Liver (tissue), 9 donors: ENCODE results near the gene EPHB2. TPM values are rescaled to one million over a fixed set of nuclear protein-coding genes. Genes with fewer than 3 reads are reported as not detected.

Experiments used
- DNase-seq: peaks from one replicate; pipeline ENCODE4 v3.0.0-alpha.2; 2017; ENCODE audit warnings: low spot score
- H3K27ac ChIP-seq, 2 donors: one replicate each; pipeline ENCODE4 v1.7.0; 2013; ENCODE audit warnings: inconsistent platforms in 2 of 2, low read length in 2 of 2, control low read depth in 1 of 2, low read depth in 1 of 2, mild to moderate bottlenecking in 1 of 2
- H3K27me3 ChIP-seq, 4 donors: one replicate each; pipeline versions ENCODE4 v1.6.1 to v1.7.0; 2013; ENCODE audit warnings: low read length in 3 of 4, inconsistent platforms in 1 of 4, mild to moderate bottlenecking in 1 of 4, moderate library complexity in 1 of 4; ENCODE audit not compliant: control insufficient read depth in 4 of 4, insufficient read depth in 4 of 4
- H3K36me3 ChIP-seq, 4 donors: one replicate each; pipeline versions ENCODE4 v1.6.1 to v1.7.0; 2013; ENCODE audit warnings: low read length in 3 of 4, mild to moderate bottlenecking in 3 of 4, low read depth in 1 of 4, moderate library complexity in 1 of 4; ENCODE audit not compliant: control insufficient read depth in 4 of 4, insufficient read depth in 3 of 4
- H3K4me1 ChIP-seq, 4 donors: one replicate each; pipeline versions ENCODE4 v1.6.1 to v1.7.0; 2013; ENCODE audit warnings: low read length in 3 of 4, mild to moderate bottlenecking in 3 of 4, moderate library complexity in 1 of 4; ENCODE audit not compliant: control insufficient read depth in 4 of 4, insufficient read depth in 4 of 4
- H3K4me3 ChIP-seq, 3 donors: one replicate each; pipeline versions ENCODE4 v1.6.1 to v1.7.0; 2013; ENCODE audit warnings: low read length in 3 of 3, control low read depth in 1 of 3, low read depth in 1 of 3, mild to moderate bottlenecking in 1 of 3
- H3K9ac ChIP-seq, 2 donors: one replicate each; pipeline ENCODE4 v1.7.0; 2013; ENCODE audit warnings: low read length in 2 of 2, mild to moderate bottlenecking in 2 of 2, moderate library complexity in 2 of 2, control low read depth in 1 of 2, low read depth in 1 of 2
- H3K9me3 ChIP-seq, 4 donors: one replicate each; pipeline versions ENCODE4 v1.6.1 to v1.7.0; 2013; ENCODE audit warnings: low read length in 3 of 4; ENCODE audit not compliant: control insufficient read depth in 4 of 4
- ATF3 ChIP-seq: IDR thresholded peaks from 2 replicates; pipeline ENCODE4 v1.6.1; 2016; ENCODE audit warnings: antibody characterized with exemption
- CTCF ChIP-seq: fragments of 150-350 bp; IDR thresholded peaks from 2 replicates; pipeline ENCODE4 v1.5.1; 2017; ENCODE audit warnings: improper control_type of control experiment, low read depth, low read length; ENCODE audit not compliant: missing input control
- FOXA1 ChIP-seq: IDR thresholded peaks from 2 replicates; pipeline ENCODE4 v1.6.1; 2016; ENCODE audit warnings: antibody characterized with exemption
- FOXA2 ChIP-seq: IDR thresholded peaks from 2 replicates; pipeline ENCODE4 v1.6.1; 2016; ENCODE audit warnings: antibody characterized with exemption
- GABPA ChIP-seq, 2 donors: IDR thresholded peaks in 1 of 2; conservative IDR thresholded peaks in 1 of 2; 2 replicates each; pipeline ENCODE4 v1.6.1; 2016; ENCODE audit warnings: antibody characterized with exemption in 2 of 2, mild to moderate bottlenecking in 1 of 2, moderate library complexity in 1 of 2
- HNF4A ChIP-seq, 2 donors: conservative IDR thresholded peaks; 2 replicates each; pipeline ENCODE4 v1.6.1; 2016; ENCODE audit warnings: antibody characterized with exemption in 2 of 2, mild to moderate bottlenecking in 2 of 2
- HNF4G ChIP-seq: IDR thresholded peaks from 2 replicates; pipeline ENCODE4 v1.6.1; 2016; ENCODE audit warnings: antibody characterized with exemption
- JUND ChIP-seq, 2 donors: IDR thresholded peaks; 2 replicates each; pipeline ENCODE4 v1.6.1; 2016; ENCODE audit warnings: antibody characterized with exemption in 2 of 2
- MAX ChIP-seq: IDR thresholded peaks from 2 replicates; pipeline ENCODE4 v1.6.1; 2016; ENCODE audit warnings: antibody characterized with exemption
- NR2F2 ChIP-seq: IDR thresholded peaks from 2 replicates; pipeline ENCODE4 v1.6.1; 2016; ENCODE audit warnings: antibody characterized with exemption
- REST ChIP-seq: IDR thresholded peaks from 2 replicates; pipeline ENCODE4 v1.6.1; 2016; ENCODE audit warnings: antibody characterized with exemption, mild to moderate bottlenecking
- RXRA ChIP-seq, 2 donors: IDR thresholded peaks; 2 replicates each; pipeline ENCODE4 v1.6.1; 2017 to 2018; ENCODE audit warnings: antibody characterized with exemption in 2 of 2, mild to moderate bottlenecking in 1 of 2
- SP1 ChIP-seq: IDR thresholded peaks from 2 replicates; pipeline ENCODE4 v1.6.1; 2018; ENCODE audit warnings: antibody characterized with exemption, mild to moderate bottlenecking
- TAF1 ChIP-seq: conservative IDR thresholded peaks from 2 replicates; pipeline ENCODE4 v1.6.1; 2016; ENCODE audit warnings: antibody characterized with exemption, mild to moderate bottlenecking
- YY1 ChIP-seq: IDR thresholded peaks from 2 replicates; pipeline ENCODE4 v1.6.1; 2016; ENCODE audit warnings: antibody characterized with exemption, mild to moderate bottlenecking
- ZBTB33 ChIP-seq: IDR thresholded peaks from 2 replicates; pipeline ENCODE4 v1.6.1; 2016; ENCODE audit warnings: antibody characterized with exemption
- WGBS: extraction: QIAGEN DNeasy Blood & Tissue Kit; methylation state at CpG from one replicate; pipeline ENCODE4 v1.1.7; 2013; 5-methylcytosine and 5-hydroxymethylcytosine counted together
- polyA plus RNA-seq, 2 donors: library from polyadenylated mRNA; stranded (reverse) in 1 of 2; unstranded in 1 of 2; fragments of 200-250 nt in 1 of 2; fragments of >200 nt in 1 of 2; fragmentation: Nextera tagmentation in 1 of 2; extraction: Ambion mirVana in 1 of 2; gene quantifications; one replicate each; pipeline versions ENCODE4 v1.2.1 to v1.2.3, GENCODE V29; 2013 to 2015
- total RNA-seq, 2 donors: library from RNA; depleted of rRNA; stranded (reverse); fragments of >200 nt; gene quantifications; one replicate each; pipeline ENCODE4 v1.2.3, GENCODE V29; 2014
- donor health status: healthy.
- donor health status: healthy.
- donor health status: healthy.
- donor health status: healthy.
- donor health status: healthy.

EPHB2 gene
- total and polyA plus RNA-seq, 4 donors = 0.07 to 1.0 (median 0.38) TPM

- TF ChIP-seq REST = no peak
Observed at GRCh38 chr1:22754106-22754768, 43.6 kb downstream of the EPHB2 start (continued).

- 66% methylated on average over 7 of the region's 7 CpGs for WGBS
- Histone ChIP-seq H3K36me3 (no peaks in the 10 kb centered on the region), H3K27me3 (no peaks in the 10 kb centered on the region), H3K4me3 (no peak overlapping the region), H3K4me1 (no peaks in the 10 kb centered on the region), H3K9me3 (no peaks in the 10 kb centered on the region), H3K27ac (no peak overlapping the region), H3K9ac (no peak overlapping the region)
- DNase-seq = no peak
- TF ChIP-seq HNF4G (no peak), FOXA1 (no peak), GABPA (IDR thresholded peaks at IDR 0.05 in 1 of 2, conservative IDR thresholded peaks at IDR 0.05 in 1 of 2) (no peak), ZBTB33 (no peak), YY1 (no peak), TAF1 (no peak), ATF3 (no peak), FOXA2 (no peak), NR2F2 (no peak), REST (no peak), RXRA (IDR thresholded peaks at IDR 0.05) (no peak), CTCF (no peak), SP1 (no peak), JUND (IDR thresholded peaks at IDR 0.05) (no peak), HNF4A (conservative IDR thresholded peaks at IDR 0.05) (no peak), MAX (no peak)
Observed at GRCh38 chr1:22754824-22755223, 44.2 kb downstream of the EPHB2 start.
